B cell (primary cell): ENCODE results near the gene MAN2B1. TPM values are rescaled to one million over a fixed set of nuclear protein-coding genes. Genes with fewer than 3 reads are reported as not detected.

Source experiments
- ATAC-seq: fragments of 200-7000 bp; cut with Tn5 transposase; one replicate; pipeline ENCODE4 v1.10.0; 2021; ENCODE audit warnings: low read depth, mild to moderate bottlenecking, moderate number of reproducible peaks, moderate library complexity
- CTCF ChIA-PET: fragments of 350-600 bp; sonication (Branson Sonifier 250); formaldehyde crosslinking; loops from one replicate; lab custom pipeline; 2021; ENCODE audit warnings: antibody characterized with exemption, inconsistent platforms; lab: Charles Lee
- POLR2A ChIA-PET: fragments of 350-600 bp; sonication (Branson Sonifier 250); formaldehyde crosslinking; loops from one replicate; lab custom pipeline; 2021; ENCODE audit warnings: antibody characterized with exemption; lab: Charles Lee
- DNase-seq: peaks from one replicate; pipeline ENCODE4 v3.0.0; 2013
- H2AFZ ChIP-seq: 2 replicates; pipeline ENCODE4 v1.6.1; 2012; ENCODE audit warnings: mild to moderate bottlenecking, low read depth, low read length; ENCODE audit not compliant: insufficient read depth, poor library complexity, severe bottlenecking
- H3K27ac ChIP-seq, 2 donors: 1 replicate in 1 of 2; 2 replicates in 1 of 2; pipeline ENCODE4 v1.5.1; 2012 to 2013; ENCODE audit warnings: low read length in 2 of 2, mild to moderate bottlenecking in 2 of 2, moderate library complexity in 1 of 2
- H3K27me3 ChIP-seq, 4 experiments: fragments of 200-600 bp in 1 of 4; sonication (generic) in 1 of 4; replicated peaks in 1 of 4; 1 replicate in 2 of 4; 2 replicates in 2 of 4; pipeline versions ENCODE4 v1.6.1 to v1.7.0; 2013 to 2016; ENCODE audit warnings: low read length in 3 of 4, mild to moderate bottlenecking in 2 of 4, mixed read lengths in 1 of 4, moderate library complexity in 1 of 4; ENCODE audit not compliant: insufficient read depth in 4 of 4, control insufficient read depth in 3 of 4; ENCODE audit errors: control extremely low read depth in 1 of 4
- H3K36me3 ChIP-seq, 2 experiments: replicated peaks in 1 of 2; 1 replicate in 1 of 2; 2 replicates in 1 of 2; pipeline versions ENCODE4 v1.6.1 to v1.7.1; 2013; ENCODE audit warnings: low read length in 1 of 2; ENCODE audit not compliant: insufficient read depth in 2 of 2, control insufficient read depth in 1 of 2; ENCODE audit errors: control extremely low read depth in 1 of 2, extremely low read depth in 1 of 2
- H3K4me1 ChIP-seq, 2 donors: fragments of 200-600 bp in 1 of 2; sonication (generic) in 1 of 2; 1 replicate in 1 of 2; 2 replicates in 1 of 2; pipeline versions ENCODE4 v1.5.1 to v1.6.1; 2013 to 2017; ENCODE audit warnings: low read length in 2 of 2; ENCODE audit not compliant: control insufficient read depth in 2 of 2, insufficient read depth in 2 of 2
- H3K4me2 ChIP-seq: replicated peaks from 2 replicates; pipeline ENCODE3; 2012; ENCODE audit warnings: mild to moderate bottlenecking, low read depth, low read length; ENCODE audit not compliant: poor library complexity, severe bottlenecking
- H3K4me3 ChIP-seq, 5 experiments: fragments of 200-600 bp in 1 of 5; sonication (generic) in 1 of 5; 1 replicate in 3 of 5; 2 replicates in 2 of 5; pipeline versions ENCODE4 v1.5.1 to v1.7.0; 2011 to 2016; ENCODE audit warnings: low read length in 4 of 5, mild to moderate bottlenecking in 4 of 5, low read depth in 2 of 5, control low read depth in 1 of 5, moderate library complexity in 1 of 5; ENCODE audit not compliant: insufficient read depth in 1 of 5; ENCODE audit errors: control extremely low read depth in 1 of 5, extremely low read depth in 1 of 5
- H3K79me2 ChIP-seq: fragments of 200-600 bp; sonication (generic); one replicate; pipeline ENCODE4 v1.6.0; 2016; ENCODE audit warnings: low read length; ENCODE audit not compliant: control insufficient read depth, insufficient read depth
- H3K9ac ChIP-seq: fragments of 200-600 bp; sonication (generic); 2 replicates; pipeline ENCODE4 v1.6.1; 2017; ENCODE audit warnings: mild to moderate bottlenecking, low read length, moderate library complexity
- H3K9me3 ChIP-seq, 3 donors: one replicate each; pipeline versions ENCODE4 v1.6.1 to v1.7.1; 2013; ENCODE audit warnings: low read length in 2 of 3; ENCODE audit not compliant: control insufficient read depth in 2 of 3, insufficient read depth in 1 of 3; ENCODE audit errors: control extremely low read depth in 1 of 3
- H4K20me1 ChIP-seq: 2 replicates; pipeline ENCODE4 v1.6.0; 2012; ENCODE audit warnings: mild to moderate bottlenecking, low read length; ENCODE audit not compliant: insufficient read depth, control insufficient read depth, poor library complexity, severe bottlenecking
- H3K27ac Mint-ChIP-seq: one replicate; pipeline ENCODE4 v1.8.0; 2021; ENCODE audit warnings: mixed read lengths
- H3K27me3 Mint-ChIP-seq: one replicate; pipeline ENCODE4 v1.8.0; 2021; ENCODE audit warnings: mixed read lengths
- H3K4me1 Mint-ChIP-seq: one replicate; pipeline ENCODE4 v1.8.0; 2021; ENCODE audit warnings: mixed read lengths
- H3K4me3 Mint-ChIP-seq: one replicate; pipeline ENCODE4 v1.8.0; 2021; ENCODE audit warnings: mixed read lengths
- H3K9me3 Mint-ChIP-seq: one replicate; pipeline ENCODE4 v1.8.0; 2022; ENCODE audit warnings: mixed read lengths; ENCODE audit not compliant: insufficient read depth
- CTCF ChIP-seq: fragments of 200-600 bp; IDR thresholded peaks from one replicate; pipeline ENCODE4 v1.8.0; 2022; ENCODE audit warnings: antibody characterized with exemption, mild to moderate bottlenecking
- EZH2 ChIP-seq: IDR thresholded peaks from 2 replicates; pipeline ENCODE4 v1.6.1; 2012; ENCODE audit warnings: borderline replicate concordance, low read depth, mild to moderate bottlenecking, moderate library complexity, low read length; ENCODE audit not compliant: insufficient read depth, poor library complexity, severe bottlenecking
- WGBS: methylation state at CpG from one replicate; pipeline ENCODE4 v1.1.5; 2013; ENCODE audit warnings: missing lambda C conversion rate; ENCODE audit not compliant: insufficient coverage; 5-methylcytosine and 5-hydroxymethylcytosine counted together
- intact Hi-C: fragments of 100-400 bp; cut with micrococcal nuclease; formaldehyde crosslinking; loops from one replicate; pipeline ENCODE4 v1.10.0; 2022
- polyA plus RNA-seq: library from polyadenylated mRNA; depleted of rRNA; stranded (reverse); fragments of >200 nt; gene quantifications from 2 replicates; pipeline ENCODE4 v1.2.3, GENCODE V29; 2012
- total RNA-seq, 2 donors: library from RNA; stranded (reverse); fragments of 120-200 nt in 1 of 2; gene quantifications; 1 replicate in 1 of 2; 2 replicates in 1 of 2; pipeline versions ENCODE4 v1.2.3 to v1.2.4, GENCODE V29; 2013 to 2022

Gene MAN2B1
- total and polyA plus RNA-seq, 2 donors (not counting 1 experiment from before 2014, with no cell fraction given) = 183 to 256 TPM

- peaks cover 13 to 23% (median 15%) of the 10 kb centered on the region in 3 donors for H3K9me3 ChIP-seq
- H3K36me3 ChIP-seq = peaks cover 24 to 51% of the 10 kb centered on the region in 2 experiments
- no peak overlapping the region for H3K4me3 ChIP-seq
- no peak overlapping the region for H2AFZ ChIP-seq
- H3K27me3 ChIP-seq = no peaks in the 10 kb centered on the region
- H3K79me2 ChIP-seq = peaks cover 50% of the 10 kb centered on the region
- no peak overlapping the region for H3K4me2 ChIP-seq
- no peaks in the 10 kb centered on the region for H3K4me1 ChIP-seq
- Mint-ChIP-seq H3K9me3 (peaks cover 6% of the 10 kb centered on the region), H3K27ac (no peak overlapping the region), H3K27me3 (no peaks in the 10 kb centered on the region), H3K4me3 (no peak overlapping the region), H3K4me1 (no peaks in the 10 kb centered on the region)
- ATAC-seq = no peak
- 80% methylated on average over 1 of the region's 7 CpGs for WGBS
- DNase-seq = no peak
- ChIA-PET CTCF (no interaction called here), POLR2A (interaction anchor here (0.7 kb wide), 1 partner anchor 11 kb away, joined by 5 read pairs; no protein-coding TSS in a partner anchor)
- intact Hi-C loops = no loop called here
- H4K20me1 ChIP-seq = peaks cover 16% of the 10 kb centered on the region
- H3K9ac ChIP-seq = no peak overlapping the region
- TF ChIP-seq CTCF (no peak), EZH2 (no peak)
- no peak overlapping the region for H3K27ac ChIP-seq
Observed at GRCh38 chr19:12629215-12629614, 37.3 kb downstream of the MAN2B1 start.

GRCh38 chr19:12628040-12629022 lies 38.2 kb downstream of the MAN2B1 start:
- peaks cover 6% of the 10 kb centered on the region for H3K9me3 Mint-ChIP-seq
- ATAC-seq (no peak), DNase-seq (no peak)
- intact Hi-C loops = no loop called here
- Histone ChIP-seq H3K27me3 (no peaks in the 10 kb centered on the region), H4K20me1 (peaks cover 21% of the 10 kb centered on the region), H3K79me2 (peaks cover 58% of the 10 kb centered on the region), H2AFZ (no peak overlapping the region), H3K9me3 (peaks cover 13 to 23% (median 15%) of the 10 kb centered on the region in 3 donors), H3K9ac (no peak overlapping the region), H3K4me1 (no peaks in the 10 kb centered on the region), H3K4me2 (no peak overlapping the region), H3K4me3 (no peak overlapping the region), H3K27ac (no peak overlapping the region), H3K36me3 (peaks cover 25 to 55% of the 10 kb centered on the region in 2 experiments)
- no peak overlapping the region for H3K4me3 Mint-ChIP-seq
- ChIA-PET POLR2A (interaction anchor here (1.2 kb wide), 1 partner anchor 15 kb away, joined by 3 read pairs; no protein-coding TSS in a partner anchor), CTCF (no interaction called here)
- H3K27ac Mint-ChIP-seq = no peak overlapping the region
- WGBS = 100% methylated on average over 6 of the region's 17 CpGs
- H3K27me3 Mint-ChIP-seq = no peaks in the 10 kb centered on the region
- TF ChIP-seq EZH2 (no peak), CTCF (no peak)
- peaks cover 3% of the 10 kb centered on the region for H3K4me1 Mint-ChIP-seq
